ENCODE data around the gene CSNK1G2.

DNA sequence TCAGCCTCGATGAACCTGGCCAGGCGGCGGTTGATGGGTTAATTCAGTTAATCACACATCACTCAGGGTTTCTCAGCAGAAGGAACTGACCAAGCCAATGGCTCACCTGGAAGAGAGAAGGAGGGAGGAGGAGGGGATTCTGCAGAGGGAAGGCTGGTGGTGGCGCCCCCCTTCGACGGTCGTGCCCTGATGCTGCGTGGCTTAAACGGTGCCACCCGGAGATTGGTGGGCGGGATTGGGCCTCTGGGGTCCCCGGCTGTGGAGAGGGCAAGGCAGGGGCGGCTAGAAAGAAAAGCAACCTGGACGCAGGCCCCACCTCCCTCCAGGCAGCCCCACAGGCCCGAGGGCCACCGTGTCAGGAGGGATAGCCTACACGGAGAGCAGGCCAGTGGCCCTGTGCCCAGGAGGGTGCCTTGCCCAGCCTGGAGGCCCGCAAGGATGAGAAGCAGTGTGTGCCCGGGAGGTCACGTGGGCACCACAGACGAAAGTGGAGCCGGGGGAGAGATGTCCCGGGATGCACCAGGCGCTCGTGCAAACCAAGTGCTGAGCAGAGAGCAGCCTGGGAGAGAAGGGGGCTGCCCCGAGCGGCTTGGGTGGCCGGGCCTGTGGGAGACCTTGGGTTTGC, 16.0 kb downstream of the CSNK1G2 start:
- no peak for TF ChIP-seq YY1 (IDR thresholded peaks at IDR 0.05; ENCODE audit: insufficient read depth, insufficient read length)
- no peak for TF ChIP-seq SUZ12 (IDR thresholded peaks at IDR 0.05; ENCODE audit: extremely low read depth, insufficient read depth, insufficient read length)
